Measurements from ENCODE around the gene HIPK1.

HIPK1 gene

GRCh38 chr1:113934511-113935055 is 5.5 kb downstream of the HIPK1 start:
- TF ChIP-seq EZH2phosphoT487 (conservative IDR thresholded peaks at IDR 0.05; ENCODE audit: low read length) (no peak), CTCF (IDR thresholded peaks at IDR 0.05; ENCODE audit: insufficient read depth, low read length, poor library complexity, severe bottlenecking) (no peak)
- H3K9me3 ChIP-seq (ENCODE audit: insufficient read depth, low read length), result no peaks in the 10 kb centered on the region
- no peak overlapping the region for H3K27ac ChIP-seq (ENCODE audit: low read depth, low read length)
- H2AFZ ChIP-seq (ENCODE audit: low read depth, low read length, severe bottlenecking), result no peak overlapping the region
- peaks cover 99% of the 10 kb centered on the region for H3K79me2 ChIP-seq (ENCODE audit: insufficient read depth, low read length)
- no peaks in the 10 kb centered on the region; the same call in 1 of the 2 replicates for H3F3A ChIP-seq (ENCODE audit: insufficient read depth)
- no peaks in the 10 kb centered on the region; the same call in 1 of the 2 replicates for H3K36me3 ChIP-seq (ENCODE audit: low read length)
- H3K4me3 ChIP-seq (ENCODE audit: insufficient read depth, low read length, poor library complexity, severe bottlenecking), result no peak overlapping the region
- no peak overlapping the region for H3K4me2 ChIP-seq (ENCODE audit: low read depth, low read length, poor library complexity, severe bottlenecking)
- no peaks in the 10 kb centered on the region for H3K27me3 ChIP-seq (ENCODE audit: low read length)
- H3K9me2 ChIP-seq (replicated peaks; ENCODE audit: insufficient read depth, low read length), result no peaks in the 10 kb centered on the region
- peaks cover 12% of the 10 kb centered on the region; the same call in 1 of the 2 replicates for H4K20me1 ChIP-seq (ENCODE audit: low read depth, low read length)
- no peak overlapping the region for H3K9ac ChIP-seq (ENCODE audit: low read length)

- Histone ChIP-seq H3K9ac (ENCODE audit: low read length) (no peak overlapping the region), H3K27me3 (ENCODE audit: low read length) (no peaks in the 10 kb centered on the region), H2AFZ (ENCODE audit: low read depth, low read length, severe bottlenecking) (no peak overlapping the region), H3K4me3 (ENCODE audit: insufficient read depth, low read length, poor library complexity, severe bottlenecking) (no peak overlapping the region), H3K36me3 (ENCODE audit: low read length) (no peaks in the 10 kb centered on the region; the same call in 1 of the 2 replicates), H3K9me2 (replicated peaks; ENCODE audit: insufficient read depth, low read length) (no peaks in the 10 kb centered on the region), H3K4me2 (ENCODE audit: low read depth, low read length, poor library complexity, severe bottlenecking) (no peak overlapping the region), H3K27ac (ENCODE audit: low read depth, low read length) (no peak overlapping the region), H3K9me3 (ENCODE audit: insufficient read depth, low read length) (no peaks in the 10 kb centered on the region), H3K79me2 (ENCODE audit: insufficient read depth, low read length) (peaks cover 100% of the 10 kb centered on the region), H3F3A (ENCODE audit: insufficient read depth) (no peaks in the 10 kb centered on the region; the same call in 1 of the 2 replicates), H4K20me1 (ENCODE audit: low read depth, low read length) (peaks cover 12% of the 10 kb centered on the region; the same call in 1 of the 2 replicates)
- TF ChIP-seq CTCF (IDR thresholded peaks at IDR 0.05; ENCODE audit: insufficient read depth, low read length, poor library complexity, severe bottlenecking), result no peak
- TF ChIP-seq EZH2phosphoT487 (conservative IDR thresholded peaks at IDR 0.05; ENCODE audit: low read length), result no peak
These were observed 6.1 kb downstream of the HIPK1 start for GRCh38 chr1:113935176-113935575.

GRCh38 chr1:113935970-113936369 is 6.8 kb downstream of the HIPK1 start:
- peaks cover 2% of the 10 kb centered on the region; the same call in 1 of the 2 replicates for H3K36me3 ChIP-seq (ENCODE audit: low read length)
- H3K4me2 ChIP-seq (ENCODE audit: low read depth, low read length, poor library complexity, severe bottlenecking), result no peak overlapping the region
- H3K9me3 ChIP-seq (ENCODE audit: insufficient read depth, low read length), result no peaks in the 10 kb centered on the region
- H3F3A ChIP-seq (ENCODE audit: insufficient read depth), result no peaks in the 10 kb centered on the region; the same call in 1 of the 2 replicates
- peaks cover 10% of the 10 kb centered on the region; the same call in 1 of the 2 replicates for H4K20me1 ChIP-seq (ENCODE audit: low read depth, low read length)
- H3K79me2 ChIP-seq (ENCODE audit: insufficient read depth, low read length), result peaks cover 96% of the 10 kb centered on the region
- no peak overlapping the region for H2AFZ ChIP-seq (ENCODE audit: low read depth, low read length, severe bottlenecking)
- H3K9ac ChIP-seq (ENCODE audit: low read length), result no peak overlapping the region
- H3K9me2 ChIP-seq (replicated peaks; ENCODE audit: insufficient read depth, low read length), result no peaks in the 10 kb centered on the region
- H3K27ac ChIP-seq (ENCODE audit: low read depth, low read length), result no peak overlapping the region
- no peaks in the 10 kb centered on the region for H3K27me3 ChIP-seq (ENCODE audit: low read length)
- H3K4me3 ChIP-seq (ENCODE audit: insufficient read depth, low read length, poor library complexity, severe bottlenecking), result no peak overlapping the region
- TF ChIP-seq CTCF (IDR thresholded peaks at IDR 0.05; ENCODE audit: insufficient read depth, low read length, poor library complexity, severe bottlenecking) (no peak), EZH2phosphoT487 (conservative IDR thresholded peaks at IDR 0.05; ENCODE audit: low read length) (no peak)

Measured in SU-DHL-6 (cell line).